Hepatocyte (in vitro differentiated cells): ENCODE measurements around the gene CEACAM8. TPM values are rescaled to one million over a fixed set of nuclear protein-coding genes. Genes with fewer than 3 reads are reported as not detected.

ENCODE experiments used
- DNase-seq: peaks from one replicate; pipeline ENCODE4 v3.0.0-alpha.2; 2016; ENCODE audit warnings: low spot score
- H2AFZ ChIP-seq: fragments of 200-600 bp; sonication (generic); 2 replicates; pipeline ENCODE4 v1.6.0; 2016; ENCODE audit warnings: antibody characterized with exemption, mild to moderate bottlenecking
- H3K27ac ChIP-seq: fragments of 200-600 bp; sonication (generic); 2 replicates; pipeline ENCODE4 v1.5.1; 2016; ENCODE audit warnings: mild to moderate bottlenecking
- H3K27me3 ChIP-seq: fragments of 200-600 bp; sonication (generic); 2 replicates; pipeline ENCODE4 v1.6.1; 2016
- H3K36me3 ChIP-seq: fragments of 200-600 bp; sonication (generic); replicated peaks from 2 replicates; pipeline ENCODE4 v1.5.1; 2016; ENCODE audit warnings: low read depth; ENCODE audit not compliant: insufficient read depth
- H3K4me1 ChIP-seq: fragments of 200-600 bp; sonication (generic); 2 replicates; pipeline ENCODE4 v1.5.1; 2016; ENCODE audit warnings: mild to moderate bottlenecking, moderate library complexity; ENCODE audit not compliant: insufficient read depth
- H3K4me2 ChIP-seq: fragments of 200-600 bp; sonication (generic); 2 replicates; pipeline ENCODE4 v1.6.0; 2016
- H3K4me3 ChIP-seq: fragments of 200-600 bp; sonication (generic); 2 replicates; pipeline ENCODE4 v1.5.1; 2016; ENCODE audit warnings: mild to moderate bottlenecking
- H3K79me2 ChIP-seq: fragments of 200-600 bp; sonication (generic); 2 replicates; pipeline ENCODE4 v1.6.0; 2017; ENCODE audit warnings: mild to moderate bottlenecking
- H3K9me2 ChIP-seq: fragments of 200-600 bp; sonication (generic); replicated peaks from 2 replicates; pipeline ENCODE4 v1.6.0; 2017; ENCODE audit warnings: mild to moderate bottlenecking; ENCODE audit not compliant: insufficient read depth
- H3K9me3 ChIP-seq: fragments of 200-600 bp; sonication (generic); 2 replicates; pipeline ENCODE4 v1.5.1; 2016; ENCODE audit warnings: low read depth, mild to moderate bottlenecking
- H4K20me1 ChIP-seq: fragments of 200-600 bp; sonication (generic); 2 replicates; pipeline ENCODE4 v1.6.0; 2016; ENCODE audit warnings: mild to moderate bottlenecking; ENCODE audit not compliant: insufficient read depth, poor library complexity, severe bottlenecking
- CTCF ChIP-seq: fragments of 200-600 bp; sonication (generic); IDR thresholded peaks from 2 replicates; pipeline ENCODE4 v1.5.1; 2016; ENCODE audit warnings: antibody characterized with exemption, mild to moderate bottlenecking; ENCODE audit not compliant: poor library complexity
- EZH2 ChIP-seq: fragments of 200-600 bp; sonication (generic); IDR thresholded peaks from 2 replicates; pipeline ENCODE4 v1.6.1; 2016; ENCODE audit warnings: antibody characterized with exemption, mild to moderate bottlenecking, borderline replicate concordance
- EZH2phosphoT487 ChIP-seq: fragments of 200-600 bp; sonication (generic); IDR thresholded peaks from one replicate; pipeline ENCODE4 v1.6.1; 2018; ENCODE audit warnings: antibody characterized with exemption, mild to moderate bottlenecking, low read depth, moderate library complexity; ENCODE audit not compliant: unreplicated experiment, severe bottlenecking
- WGBS: methylation state at CpG from one replicate; pipeline ENCODE4 v1.1.6; 2016; ENCODE audit warnings: low lambda C conversion rate; ENCODE audit errors: missing lambda C conversion rate; 5-methylcytosine and 5-hydroxymethylcytosine counted together
- polyA plus RNA-seq: library from polyadenylated mRNA; unstranded; fragments of >200 nt; fragmentation: Nextera tagmentation; extraction: Ambion mirVana; gene quantifications from 2 replicates; pipeline ENCODE4 v1.2.1, GENCODE V29; 2016
- total RNA-seq: library from RNA; depleted of rRNA; stranded (reverse); fragments of >200 nt; gene quantifications from 2 replicates; pipeline ENCODE4 v1.2.3, GENCODE V29; 2014

CEACAM8 gene
- total and polyA plus RNA-seq, 2 experiments from 2014 or later, result not detected

- no peak for DNase-seq
- no peaks in the 10 kb centered on the region for H3K27me3 ChIP-seq
- H3K9me2 ChIP-seq, result no peaks in the 10 kb centered on the region
- no peaks in the 10 kb centered on the region for H4K20me1 ChIP-seq
- no peak overlapping the region for H3K4me3 ChIP-seq
- TF ChIP-seq EZH2 (no peak), CTCF (no peak), EZH2phosphoT487 (no peak)
- no peaks in the 10 kb centered on the region for H3K79me2 ChIP-seq
- H3K4me2 ChIP-seq, result no peak overlapping the region
- WGBS, result 64% methylated on average over 2 of the region's 2 CpGs
- no peaks in the 10 kb centered on the region for H3K9me3 ChIP-seq
- no peak overlapping the region for H2AFZ ChIP-seq
- H3K27ac ChIP-seq, result no peak overlapping the region
- no peaks in the 10 kb centered on the region for H3K36me3 ChIP-seq
- H3K4me1 ChIP-seq, result no peaks in the 10 kb centered on the region
Observed at GRCh38 chr19:42569193-42569592, 25.5 kb downstream of the CEACAM8 start.

GRCh38 chr19:42568006-42568405 lies 26.7 kb downstream of the CEACAM8 start:
- H3K4me3 ChIP-seq, result no peak overlapping the region
- DNase-seq, result no peak
- H3K27me3 ChIP-seq, result no peaks in the 10 kb centered on the region
- H3K9me3 ChIP-seq, result no peaks in the 10 kb centered on the region
- no peaks in the 10 kb centered on the region for H4K20me1 ChIP-seq
- H3K79me2 ChIP-seq, result no peaks in the 10 kb centered on the region
- H3K27ac ChIP-seq, result no peak overlapping the region
- no peaks in the 10 kb centered on the region for H3K9me2 ChIP-seq
- no peak overlapping the region for H2AFZ ChIP-seq
- H3K4me2 ChIP-seq, result no peak overlapping the region
- H3K36me3 ChIP-seq, result no peaks in the 10 kb centered on the region
- WGBS, result 87% methylated on average over 4 of the region's 4 CpGs
- no peak for TF ChIP-seq CTCF
- no peak for TF ChIP-seq EZH2phosphoT487
- TF ChIP-seq EZH2, result no peak
- H3K4me1 ChIP-seq, result no peaks in the 10 kb centered on the region

GRCh38 chr19:42567567-42567966 lies 27.2 kb downstream of the CEACAM8 start:
- Histone ChIP-seq H4K20me1 (no peaks in the 10 kb centered on the region), H2AFZ (no peak overlapping the region), H3K4me2 (no peak overlapping the region), H3K79me2 (no peaks in the 10 kb centered on the region), H3K9me2 (no peaks in the 10 kb centered on the region), H3K4me1 (no peaks in the 10 kb centered on the region), H3K36me3 (no peaks in the 10 kb centered on the region), H3K4me3 (no peak overlapping the region), H3K9me3 (no peaks in the 10 kb centered on the region), H3K27me3 (no peaks in the 10 kb centered on the region), H3K27ac (no peak overlapping the region)
- no peak for TF ChIP-seq EZH2phosphoT487
- TF ChIP-seq EZH2, result no peak
- TF ChIP-seq CTCF, result no peak
- DNase-seq, result no peak
- WGBS, result 96% methylated on average over 4 of the region's 4 CpGs
